H1 (cell line): ENCODE results near the gene FAM200B. TPM values are rescaled to one million over a fixed set of nuclear protein-coding genes. Genes with fewer than 3 reads are reported as not detected.

Source experiments
- CTCF ChIA-PET: fragments of 300-600 bp; sonication (Branson Sonifier 250); formaldehyde crosslinking; loops from one replicate; lab custom pipeline; 2021; ENCODE audit not compliant: partially characterized antibody; lab: Charles Lee
- POLR2A ChIA-PET: fragments of 300-600 bp; sonication (Branson Sonifier 250); formaldehyde crosslinking; loops from one replicate; lab custom pipeline; 2021; ENCODE audit warnings: inconsistent platforms; ENCODE audit not compliant: partially characterized antibody; lab: Charles Lee
- DNase-seq, 2 experiments: peaks; one replicate each; pipeline versions ENCODE4 v3.0.0 to v3.0.0-alpha.2; 2010 to 2022; ENCODE audit warnings: low spot score in 2 of 2, low read depth in 1 of 2, mixed read lengths in 1 of 2
- FAIRE-seq: peaks from 2 replicates; lab custom pipeline; 2011; peaks lifted over from hg19 to GRCh38; lab: Jason Lieb, UNC
- H2AFZ ChIP-seq: 2 replicates; pipeline ENCODE4 v1.8.1; 2012; ENCODE audit warnings: low read length, inconsistent platforms
- H2AK5ac ChIP-seq: 2 replicates; pipeline ENCODE4 v1.6.1; 2013; ENCODE audit warnings: low read depth, low read length
- H2BK120ac ChIP-seq: replicated peaks from 2 replicates; pipeline ENCODE3; 2013; ENCODE audit warnings: low read depth, low read length, inconsistent platforms
- H2BK12ac ChIP-seq: 2 replicates; pipeline ENCODE4 v1.6.1; 2013; ENCODE audit warnings: low read depth, low read length
- H2BK15ac ChIP-seq: 2 replicates; pipeline ENCODE4 v1.6.1; 2013; ENCODE audit warnings: low read length
- H2BK20ac ChIP-seq: 2 replicates; pipeline ENCODE4 v1.6.1; 2013; ENCODE audit warnings: low read length
- H2BK5ac ChIP-seq: 2 replicates; pipeline ENCODE4 v1.6.1; 2013; ENCODE audit warnings: low read depth, low read length
- H3K14ac ChIP-seq: 2 replicates; pipeline ENCODE4 v1.6.1; 2013; ENCODE audit warnings: inconsistent platforms; ENCODE audit not compliant: insufficient read length
- H3K18ac ChIP-seq: 2 replicates; pipeline ENCODE4 v1.6.1; 2013; ENCODE audit warnings: low read length; ENCODE audit errors: extremely low read depth
- H3K23ac ChIP-seq: 2 replicates; pipeline ENCODE4 v1.6.1; 2013; ENCODE audit warnings: inconsistent platforms; ENCODE audit not compliant: insufficient read length
- H3K23me2 ChIP-seq: 2 replicates; pipeline ENCODE4 v1.6.1; 2013; ENCODE audit warnings: low read depth, low read length
- H3K27ac ChIP-seq: 2 replicates; pipeline ENCODE4 v1.6.1; 2011; ENCODE audit warnings: low read depth, low read length, inconsistent platforms
- H3K27me3 ChIP-seq, 4 experiments: replicated peaks in 1 of 4; 1 replicate in 1 of 4; 2 replicates in 3 of 4; pipeline versions ENCODE4 v1.6.1 to v1.8.1; 2011 to 2013; ENCODE audit warnings: low read length in 3 of 4, mild to moderate bottlenecking in 3 of 4, inconsistent platforms in 2 of 4, mixed read lengths in 2 of 4, moderate library complexity in 1 of 4; ENCODE audit not compliant: control insufficient read depth in 3 of 4, insufficient read depth in 3 of 4; ENCODE audit errors: extremely low read depth in 1 of 4
- H3K36me3 ChIP-seq, 4 experiments: 2 replicates each; pipeline versions ENCODE4 v1.6.1 to v1.8.1; 2011 to 2013; ENCODE audit warnings: mild to moderate bottlenecking in 4 of 4, low read length in 3 of 4, moderate library complexity in 2 of 4, control low read depth in 1 of 4, inconsistent platforms in 1 of 4; ENCODE audit not compliant: insufficient read depth in 4 of 4, control insufficient read depth in 2 of 4
- H3K4ac ChIP-seq: replicated peaks from 2 replicates; pipeline ENCODE3; 2013; ENCODE audit warnings: low read length, low read depth, mixed read lengths, inconsistent platforms; ENCODE audit not compliant: insufficient read length
- H3K4me1 ChIP-seq, 4 experiments: replicated peaks in 1 of 4; 1 replicate in 1 of 4; 2 replicates in 3 of 4; pipeline versions ENCODE4 v1.6.1 to v1.8.1; 2011 to 2013; ENCODE audit warnings: low read length in 3 of 4, inconsistent platforms in 2 of 4, mixed read lengths in 1 of 4; ENCODE audit not compliant: insufficient read depth in 4 of 4, control insufficient read depth in 3 of 4
- H3K4me2 ChIP-seq, 2 experiments: 2 replicates each; pipeline versions ENCODE4 v1.6.1 to v1.8.1; 2011 to 2013; ENCODE audit warnings: low read depth in 2 of 2, low read length in 2 of 2, control low read depth in 1 of 2, inconsistent platforms in 1 of 2, mild to moderate bottlenecking in 1 of 2; ENCODE audit not compliant: insufficient read depth in 1 of 2
- H3K4me3 ChIP-seq, 4 experiments: fragments of 200-600, 300-600 bp in 1 of 4; sonication (generic), shearing (Covaris generic), sonication (Bioruptor Twin) in 1 of 4; 2 replicates each; pipeline versions ENCODE4 v1.5.1 to v1.8.1; 2011 to 2016; ENCODE audit warnings: low read length in 4 of 4, low read depth in 3 of 4, control low read depth in 2 of 4, inconsistent platforms in 2 of 4, mild to moderate bottlenecking in 2 of 4, mixed read lengths in 1 of 4, moderate library complexity in 1 of 4; ENCODE audit not compliant: insufficient read depth in 2 of 4; ENCODE audit errors: extremely low read depth in 1 of 4
- H3K56ac ChIP-seq: replicated peaks from 2 replicates; pipeline ENCODE3; 2013; ENCODE audit warnings: low read depth, mild to moderate bottlenecking, mixed read lengths, low read length, inconsistent platforms; ENCODE audit not compliant: insufficient read length
- H3K79me1 ChIP-seq: 2 replicates; pipeline ENCODE4 v1.6.1; 2013; ENCODE audit warnings: low read depth, low read length, control low read depth
- H3K79me2 ChIP-seq, 2 experiments: 2 replicates each; pipeline versions ENCODE4 v1.6.1 to v1.8.1; 2012 to 2013; ENCODE audit warnings: low read length in 2 of 2, mild to moderate bottlenecking in 2 of 2, inconsistent platforms in 1 of 2; ENCODE audit not compliant: insufficient read depth in 2 of 2, control insufficient read depth in 1 of 2
- H3K9ac ChIP-seq, 4 experiments: replicated peaks in 1 of 4; 1 replicate in 1 of 4; 2 replicates in 3 of 4; pipeline versions ENCODE4 v1.6.1 to v1.8.1; 2011 to 2013; ENCODE audit warnings: low read depth in 3 of 4, low read length in 3 of 4, control low read depth in 2 of 4, mild to moderate bottlenecking in 2 of 4, moderate library complexity in 2 of 4, inconsistent platforms in 1 of 4; ENCODE audit errors: extremely low read depth in 1 of 4
- H3K9me3 ChIP-seq, 2 experiments: 2 replicates each; pipeline versions ENCODE4 v1.6.1 to v1.8.1; 2012 to 2013; ENCODE audit warnings: mild to moderate bottlenecking in 2 of 2, moderate library complexity in 2 of 2, control low read depth in 1 of 2, inconsistent platforms in 1 of 2, low read depth in 1 of 2, low read length in 1 of 2, mixed read lengths in 1 of 2; ENCODE audit not compliant: insufficient read depth in 2 of 2
- H4K20me1 ChIP-seq, 2 experiments: replicated peaks in 1 of 2; 2 replicates each; pipeline versions ENCODE3 to v1.8.1; 2011 to 2013; ENCODE audit warnings: inconsistent platforms in 2 of 2, low read length in 2 of 2, mild to moderate bottlenecking in 1 of 2; ENCODE audit not compliant: insufficient read depth in 2 of 2, control insufficient read depth in 1 of 2
- H4K5ac ChIP-seq: 2 replicates; pipeline ENCODE4 v1.6.1; 2013; ENCODE audit warnings: low read length, low read depth, mixed read lengths, inconsistent platforms; ENCODE audit not compliant: insufficient read length
- H4K8ac ChIP-seq: 2 replicates; pipeline ENCODE4 v1.8.0; 2013; ENCODE audit warnings: mild to moderate bottlenecking, moderate library complexity, low read length, inconsistent platforms; ENCODE audit not compliant: insufficient read depth; ENCODE audit errors: extremely low read depth
- H4K91ac ChIP-seq: replicated peaks from 2 replicates; pipeline ENCODE3; 2013; ENCODE audit warnings: low read length, mixed read lengths, inconsistent platforms; ENCODE audit not compliant: insufficient read length
- CTBP2 ChIP-seq: IDR thresholded peaks from 2 replicates; pipeline ENCODE4 v1.7.0; 2011; ENCODE audit warnings: borderline replicate concordance, mild to moderate bottlenecking, moderate library complexity, mixed read lengths, low read length; ENCODE audit not compliant: insufficient read depth, insufficient read length
- POLR2A ChIP-seq, 2 experiments: IDR thresholded peaks; 1 replicate in 1 of 2; 2 replicates in 1 of 2; pipeline ENCODE4 v1.6.1; 2011; ENCODE audit warnings: low read depth in 2 of 2, low read length in 2 of 2, mild to moderate bottlenecking in 2 of 2; ENCODE audit errors: control extremely low read depth in 1 of 2
- RXRA ChIP-seq: IDR thresholded peaks from 2 replicates; pipeline ENCODE4 v1.6.1; 2011; ENCODE audit warnings: low read depth, mild to moderate bottlenecking, low read length, moderate library complexity; ENCODE audit not compliant: insufficient read depth
- TAF1 ChIP-seq: IDR thresholded peaks from 2 replicates; pipeline ENCODE4 v1.6.1; 2011; ENCODE audit warnings: mild to moderate bottlenecking, low read depth, low read length
- WGBS, 2 experiments: shearing (Covaris generic) in 1 of 2; methylation state at CpG; one replicate each; pipeline versions ENCODE4 v1.1.6 to v1.1.7; 2013 to 2015; ENCODE audit warnings: low lambda C conversion rate in 2 of 2, mixed read lengths in 2 of 2, inconsistent platforms in 1 of 2, low coverage in 1 of 2, missing lambda C conversion rate in 1 of 2; ENCODE audit not compliant: insufficient replicate concordance in 2 of 2, insufficient coverage in 1 of 2, insufficient read length in 1 of 2; ENCODE audit errors: extremely low coverage in 1 of 2, missing lambda C conversion rate in 1 of 2; 5-methylcytosine and 5-hydroxymethylcytosine counted together
- polyA plus RNA-seq, 7 experiments: library from polyadenylated mRNA; depleted of rRNA in 3 of 7; stranded (reverse) in 5 of 7; unstranded in 2 of 7; fragments of >200 nt in 5 of 7; fragments of 200-250 nt in 2 of 7; gene quantifications; 1 replicate in 5 of 7; 2 replicates in 1 of 7; 4 replicates in 1 of 7; pipeline versions ENCODE4 v1.2.1 to v1.2.3, GENCODE V29; 2011 to 2013; ENCODE audit warnings: missing spikeins in 2 of 7, mixed read lengths in 2 of 7
- total RNA-seq: library from RNA; stranded (reverse); fragmentation: NEBNext Ultra II Directional; extraction: Animal tissue kit (Norgen Biotek cat#: 25700); gene quantifications from 2 replicates; pipeline ENCODE4 v1.2.1, GENCODE V29; 2021

The FAM200B gene
- total and polyA plus RNA-seq, 2 of the 8 experiments (the other 6 are each of a cell fraction or from before 2014, with no cell fraction given): 10.7 to 23.7 TPM

GRCh38 chr4:15672101-15672500 is 9.5 kb upstream of the FAM200B start:
- 92% methylated on average over 3 of the region's 3 CpGs; no CpG with 5 or more reads in 1 of the 2 experiments for WGBS, 2 experiments
- H2BK120ac ChIP-seq: no peak overlapping the region
- TF ChIP-seq RXRA (no peak), POLR2A (IDR thresholded peaks at IDR 0.05; ENCODE audit: control extremely low read depth in 1 of 2, low read depth in 2 of 2, low read length in 2 of 2) (no peak), CTBP2 (no peak), TAF1 (no peak)

More at GRCh38 chr4:15672101-15672500, 9.5 kb upstream of the FAM200B start:
- Histone ChIP-seq H3K4me3 (no peak overlapping the region), H3K23me2 (no peaks in the 10 kb centered on the region), H2AFZ (no peak overlapping the region), H2BK5ac (no peak overlapping the region), H3K27me3 (no peaks in the 10 kb centered on the region), H3K23ac (no peak overlapping the region), H3K56ac (no peak overlapping the region), H3K9ac (no peak overlapping the region), H4K91ac (no peak overlapping the region), H3K27ac (no peak overlapping the region), H2BK12ac (no peak overlapping the region), H2BK20ac (no peak overlapping the region), H3K4me1 (no peaks in the 10 kb centered on the region), H3K79me2 (peaks cover 0 to 52% of the 10 kb centered on the region in 2 experiments; a peak in 3 of 4 replicates), H2AK5ac (no peak overlapping the region), H3K9me3 (no peaks in the 10 kb centered on the region), H3K36me3 (peaks cover 0 to 21% (median 3%) of the 10 kb centered on the region in 4 experiments; a peak in 5 of 8 replicates), H3K18ac (no peak overlapping the region), H3K14ac (no peak overlapping the region), H4K20me1 (peaks cover 0 to 3% of the 10 kb centered on the region in 2 experiments), H2BK15ac (no peak overlapping the region), H4K8ac (no peak overlapping the region), H3K4ac (no peak overlapping the region), H4K5ac (no peak overlapping the region), H3K79me1 (no peaks in the 10 kb centered on the region), H3K4me2 (no peak overlapping the region)
- POLR2A ChIA-PET: interaction anchor here (0.8 to 1.6 kb wide), 5 partner anchors 8 to 17 kb away, joined by 3 to 7 read pairs (median 4); partner anchors contain the start of genes FAM200B and FBXL5
- FAIRE-seq (no peak), DNase-seq (no peak)
- CTCF ChIA-PET: interaction anchor here (1.1 to 1.3 kb wide), 2 partner anchors 10 to 29 kb away, joined by 3 read pairs; no protein-coding TSS in a partner anchor
